Neural progenitor cell (in vitro differentiated cells): Measurements from ENCODE around the gene HNMT.

Experiments
- EZH2 ChIP-seq: fragments of 200-600 bp; sonication (generic); IDR thresholded peaks from 2 replicates; pipeline ENCODE4 v1.6.1; 2017; ENCODE audit warnings: antibody characterized with exemption, mild to moderate bottlenecking, moderate library complexity
- TF ChIP-seq, protein P1 (sequence below): fragments of 200-600 bp; sonication (generic); IDR thresholded peaks from 2 replicates; pipeline ENCODE4 v1.5.1; 2017; ENCODE audit warnings: antibody characterized with exemption, mild to moderate bottlenecking

DNA sequence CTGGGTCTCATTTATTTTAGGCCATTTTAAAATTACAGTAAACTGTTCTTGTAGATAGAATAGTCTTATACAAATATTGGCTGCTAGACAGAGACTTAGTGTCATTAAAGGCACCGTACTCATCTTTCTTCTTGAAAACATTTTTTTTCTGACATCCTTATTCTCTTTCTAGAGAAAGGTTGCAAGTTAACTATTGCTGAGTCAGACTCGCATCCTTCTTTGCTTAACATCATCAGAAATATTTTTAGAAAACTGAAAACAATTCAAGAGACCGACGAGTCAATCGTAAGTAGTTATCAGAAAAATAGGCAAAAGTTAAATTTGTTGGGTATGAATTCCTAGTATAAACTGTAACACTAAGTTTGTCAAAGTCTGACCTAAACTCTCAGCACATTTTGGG is 72.2 kb downstream of the HNMT start:
- TF ChIP-seq, protein P1, sequence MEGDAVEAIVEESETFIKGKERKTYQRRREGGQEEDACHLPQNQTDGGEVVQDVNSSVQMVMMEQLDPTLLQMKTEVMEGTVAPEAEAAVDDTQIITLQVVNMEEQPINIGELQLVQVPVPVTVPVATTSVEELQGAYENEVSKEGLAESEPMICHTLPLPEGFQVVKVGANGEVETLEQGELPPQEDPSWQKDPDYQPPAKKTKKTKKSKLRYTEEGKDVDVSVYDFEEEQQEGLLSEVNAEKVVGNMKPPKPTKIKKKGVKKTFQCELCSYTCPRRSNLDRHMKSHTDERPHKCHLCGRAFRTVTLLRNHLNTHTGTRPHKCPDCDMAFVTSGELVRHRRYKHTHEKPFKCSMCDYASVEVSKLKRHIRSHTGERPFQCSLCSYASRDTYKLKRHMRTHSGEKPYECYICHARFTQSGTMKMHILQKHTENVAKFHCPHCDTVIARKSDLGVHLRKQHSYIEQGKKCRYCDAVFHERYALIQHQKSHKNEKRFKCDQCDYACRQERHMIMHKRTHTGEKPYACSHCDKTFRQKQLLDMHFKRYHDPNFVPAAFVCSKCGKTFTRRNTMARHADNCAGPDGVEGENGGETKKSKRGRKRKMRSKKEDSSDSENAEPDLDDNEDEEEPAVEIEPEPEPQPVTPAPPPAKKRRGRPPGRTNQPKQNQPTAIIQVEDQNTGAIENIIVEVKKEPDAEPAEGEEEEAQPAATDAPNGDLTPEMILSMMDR: no peak
- TF ChIP-seq EZH2: no peak
